Measurements from ENCODE around the gene CAV3. TPM values are rescaled to one million over a fixed set of nuclear protein-coding genes. Genes with fewer than 3 reads are reported as not detected.

Gene CAV3
- total and polyA plus RNA-seq, 8 donors: 0.08 to 0.73 TPM; not detected in 6

DNA sequence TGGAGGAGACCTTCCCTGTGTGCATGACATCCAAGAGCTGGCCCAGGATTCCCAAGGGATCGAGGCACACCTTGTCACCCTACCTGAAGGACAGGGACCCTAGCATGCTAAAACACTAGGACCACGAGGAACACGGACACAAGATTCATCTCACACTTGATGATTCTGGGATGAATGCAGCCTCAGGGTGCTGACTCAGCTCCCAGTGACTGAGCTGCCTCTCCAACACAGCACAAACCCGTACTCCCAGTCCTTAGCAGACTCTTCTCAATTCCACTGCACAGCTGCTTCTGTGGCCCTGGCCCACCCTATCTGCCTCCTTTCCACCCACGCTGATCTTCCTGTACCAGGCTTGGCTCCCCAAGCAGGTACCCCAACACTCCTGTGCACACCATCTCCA is 44.9 kb downstream of the CAV3 start:
- Histone ChIP-seq H3K4me1 (no peaks in the 10 kb centered on the region), H3K9me3 (no peaks in the 10 kb centered on the region), H3K4me3 (no peak overlapping the region), H3K27me3 (peaks cover 0 to 36% (median 3%) of the 10 kb centered on the region in 3 donors), H3K27ac (no peak overlapping the region), H3K36me3 (no peaks in the 10 kb centered on the region)
- TF ChIP-seq POLR2A (IDR thresholded peaks at IDR 0.05) (no peak), EP300 (IDR thresholded peaks at IDR 0.05) (no peak), POLR2AphosphoS5 (IDR thresholded peaks at IDR 0.05) (no peak), CTCF (IDR thresholded peaks at IDR 0.05) (no peak)
- intact Hi-C loops (cut with DNase I; ENCODE audit: low total_unique reads): no loop called here
- no peak for DNase-seq
- 85 to 95% (median 91%) methylated on average over 5 of the region's 5 CpGs for WGBS, 5 donors

GRCh38 chr3:8780279-8780678 is 46.7 kb downstream of the CAV3 start:
- Histone ChIP-seq H3K27me3 (peaks cover 0 to 29% (median 3%) of the 10 kb centered on the region in 3 donors), H3K9me3 (no peaks in the 10 kb centered on the region), H3K4me1 (no peaks in the 10 kb centered on the region), H3K4me3 (no peak overlapping the region), H3K27ac (no peak overlapping the region), H3K36me3 (no peaks in the 10 kb centered on the region)
- TF ChIP-seq CTCF (IDR thresholded peaks at IDR 0.05): no peak
- TF ChIP-seq POLR2AphosphoS5 (IDR thresholded peaks at IDR 0.05): no peak
- no peak for TF ChIP-seq EP300 (IDR thresholded peaks at IDR 0.05)
- TF ChIP-seq POLR2A (IDR thresholded peaks at IDR 0.05): no peak
- intact Hi-C loops (cut with DNase I; ENCODE audit: low total_unique reads): no loop called here
- no peak for DNase-seq

- 69 to 92% (median 86%) methylated on average over 3 of the region's 3 CpGs for WGBS, 5 donors
- Histone ChIP-seq H3K9me3 (peaks cover 0 to 13% (median 4%) of the 10 kb centered on the region in 4 donors), H3K27ac (no peak overlapping the region), H3K27me3 (no peaks in the 10 kb centered on the region), H3K4me1 (no peaks in the 10 kb centered on the region), H3K36me3 (no peaks in the 10 kb centered on the region), H3K4me3 (no peak overlapping the region)
- intact Hi-C loops (cut with DNase I; ENCODE audit: low total_unique reads): no loop called here
- TF ChIP-seq CTCF (IDR thresholded peaks at IDR 0.05) (no peak), POLR2A (IDR thresholded peaks at IDR 0.05) (no peak), POLR2AphosphoS5 (IDR thresholded peaks at IDR 0.05) (no peak), EP300 (IDR thresholded peaks at IDR 0.05) (no peak)
- no peak for DNase-seq
These were observed 51.3 kb downstream of the CAV3 start for GRCh38 chr3:8784676-8785435.

DNA sequence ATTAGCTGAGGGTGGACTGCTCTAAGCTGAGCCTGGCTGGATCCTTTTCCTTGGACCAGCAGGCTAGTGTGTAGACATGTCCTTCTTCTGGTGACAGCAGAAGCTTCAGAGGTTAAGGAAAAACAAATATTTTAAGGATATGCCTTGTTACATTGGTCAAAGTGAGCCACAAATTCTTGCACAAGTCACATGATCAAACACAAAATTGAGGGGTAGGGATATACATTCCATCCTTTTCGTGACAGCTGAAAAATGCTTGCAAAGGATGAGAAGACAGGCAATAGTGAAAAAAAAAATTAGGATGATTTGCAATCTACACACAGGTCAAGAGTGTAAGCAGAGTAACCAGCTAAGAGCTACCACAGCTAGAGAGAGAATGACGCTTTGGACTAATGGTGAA is 56.9 kb downstream of the CAV3 start:
- no peak for TF ChIP-seq POLR2AphosphoS5 (IDR thresholded peaks at IDR 0.05)
- TF ChIP-seq POLR2A (IDR thresholded peaks at IDR 0.05): no peak
- no peak for TF ChIP-seq CTCF (IDR thresholded peaks at IDR 0.05)
- TF ChIP-seq EP300 (IDR thresholded peaks at IDR 0.05): no peak
- Histone ChIP-seq H3K27me3 (no peaks in the 10 kb centered on the region), H3K4me3 (no peak overlapping the region), H3K4me1 (no peaks in the 10 kb centered on the region), H3K27ac (no peak overlapping the region), H3K36me3 (no peaks in the 10 kb centered on the region), H3K9me3 (peaks cover 0 to 16% (median 7%) of the 10 kb centered on the region in 4 donors)
- whole genome bisulfite sequencing, 5 donors: 79 to 92% (median 84%) methylated on average over 2 of the region's 2 CpGs
- DNase-seq: no peak
- intact Hi-C loops (cut with DNase I; ENCODE audit: low total_unique reads): no loop called here

All from stomach (tissue), 9 donors.